ENCODE data around the gene RHBDL3. TPM values are rescaled to one million over a fixed set of nuclear protein-coding genes. Genes with fewer than 3 reads are reported as not detected.
A peak's percentile ranks its signal among the peaks of the same experiment; 100 is the strongest.

Gene RHBDL3
- polyA plus RNA-seq, 2 of the 4 experiments (the other 2 are of a cell fraction): 2.0 to 6.6 TPM

DNA sequence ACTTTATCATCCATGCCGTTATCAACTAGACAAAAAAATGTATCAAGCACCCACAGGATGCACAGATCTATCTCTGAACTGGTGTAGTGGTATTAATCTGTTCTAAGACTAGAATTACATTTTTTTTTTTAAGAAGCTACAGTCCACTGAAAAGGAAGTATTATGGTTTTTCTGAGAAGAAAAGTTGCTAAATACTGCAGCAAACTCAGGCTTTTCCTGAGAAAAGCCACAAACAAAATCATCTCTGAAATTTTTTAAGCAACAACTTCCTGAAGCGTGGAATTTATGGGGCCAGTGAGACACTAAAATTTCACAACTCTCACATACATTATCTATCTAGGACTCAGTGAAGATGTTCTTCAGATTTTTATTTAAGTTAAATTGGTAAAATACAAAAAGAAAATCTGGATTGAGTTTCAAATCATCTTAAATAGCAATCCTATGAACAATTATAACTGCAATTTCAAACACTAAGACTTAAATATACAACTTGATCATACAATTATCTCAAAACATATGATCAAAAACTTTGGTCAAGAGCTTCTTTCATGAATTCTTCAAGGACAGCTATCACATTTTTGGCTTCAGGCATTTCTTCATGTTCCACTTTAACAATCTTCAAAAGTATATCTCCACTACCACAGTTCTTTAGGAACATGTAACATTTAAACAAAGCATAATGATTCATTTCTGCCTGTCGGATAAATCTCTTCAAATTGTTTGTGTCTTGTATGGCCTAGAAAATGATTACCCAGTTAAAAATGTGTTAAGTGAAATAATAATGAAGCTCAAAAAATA is 65.8 kb downstream of the RHBDL3 start:
- TF ChIP-seq CBX8 (IDR thresholded peaks at IDR 0.05): no peak
- TF ChIP-seq CHD2 (IDR thresholded peaks at IDR 0.05; ENCODE audit: low read length, partially characterized antibody): no peak
- no peak for TF ChIP-seq FOSB (CRISPR knock-in tag; IDR thresholded peaks at IDR 0.05)
- TF ChIP-seq, protein P1, sequence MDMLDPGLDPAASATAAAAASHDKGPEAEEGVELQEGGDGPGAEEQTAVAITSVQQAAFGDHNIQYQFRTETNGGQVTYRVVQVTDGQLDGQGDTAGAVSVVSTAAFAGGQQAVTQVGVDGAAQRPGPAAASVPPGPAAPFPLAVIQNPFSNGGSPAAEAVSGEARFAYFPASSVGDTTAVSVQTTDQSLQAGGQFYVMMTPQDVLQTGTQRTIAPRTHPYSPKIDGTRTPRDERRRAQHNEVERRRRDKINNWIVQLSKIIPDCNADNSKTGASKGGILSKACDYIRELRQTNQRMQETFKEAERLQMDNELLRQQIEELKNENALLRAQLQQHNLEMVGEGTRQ (IDR thresholded peaks at IDR 0.05): no peak
- TF ChIP-seq FOSL2 (IDR thresholded peaks at IDR 0.05): no peak
- no peak for TF ChIP-seq FOSL2 (CRISPR knock-in tag; IDR thresholded peaks at IDR 0.05)
- no peak for TF ChIP-seq GATA3 (IDR thresholded peaks at IDR 0.05; ENCODE audit: borderline replicate concordance)
- no peak for TF ChIP-seq ZNF302 (CRISPR knock-in tag; IDR thresholded peaks at IDR 0.05)
- TF ChIP-seq, protein P2, sequence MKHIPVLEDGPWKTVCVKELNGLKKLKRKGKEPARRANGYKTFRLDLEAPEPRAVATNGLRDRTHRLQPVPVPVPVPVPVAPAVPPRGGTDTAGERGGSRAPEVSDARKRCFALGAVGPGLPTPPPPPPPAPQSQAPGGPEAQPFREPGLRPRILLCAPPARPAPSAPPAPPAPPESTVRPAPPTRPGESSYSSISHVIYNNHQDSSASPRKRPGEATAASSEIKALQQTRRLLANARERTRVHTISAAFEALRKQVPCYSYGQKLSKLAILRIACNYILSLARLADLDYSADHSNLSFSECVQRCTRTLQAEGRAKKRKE (CRISPR knock-in tag; IDR thresholded peaks at IDR 0.05; ENCODE audit: low read depth): no peak
- TF ChIP-seq HOXB5 (CRISPR knock-in tag; IDR thresholded peaks at IDR 0.05): no peak
- no peak for TF ChIP-seq EHMT2 (IDR thresholded peaks at IDR 0.05; ENCODE audit: low read depth)
- TF ChIP-seq, protein P3, sequence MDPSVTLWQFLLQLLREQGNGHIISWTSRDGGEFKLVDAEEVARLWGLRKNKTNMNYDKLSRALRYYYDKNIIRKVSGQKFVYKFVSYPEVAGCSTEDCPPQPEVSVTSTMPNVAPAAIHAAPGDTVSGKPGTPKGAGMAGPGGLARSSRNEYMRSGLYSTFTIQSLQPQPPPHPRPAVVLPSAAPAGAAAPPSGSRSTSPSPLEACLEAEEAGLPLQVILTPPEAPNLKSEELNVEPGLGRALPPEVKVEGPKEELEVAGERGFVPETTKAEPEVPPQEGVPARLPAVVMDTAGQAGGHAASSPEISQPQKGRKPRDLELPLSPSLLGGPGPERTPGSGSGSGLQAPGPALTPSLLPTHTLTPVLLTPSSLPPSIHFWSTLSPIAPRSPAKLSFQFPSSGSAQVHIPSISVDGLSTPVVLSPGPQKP (IDR thresholded peaks at IDR 0.05; ENCODE audit: low read depth, low read length): no peak
- TF ChIP-seq, protein P4, sequence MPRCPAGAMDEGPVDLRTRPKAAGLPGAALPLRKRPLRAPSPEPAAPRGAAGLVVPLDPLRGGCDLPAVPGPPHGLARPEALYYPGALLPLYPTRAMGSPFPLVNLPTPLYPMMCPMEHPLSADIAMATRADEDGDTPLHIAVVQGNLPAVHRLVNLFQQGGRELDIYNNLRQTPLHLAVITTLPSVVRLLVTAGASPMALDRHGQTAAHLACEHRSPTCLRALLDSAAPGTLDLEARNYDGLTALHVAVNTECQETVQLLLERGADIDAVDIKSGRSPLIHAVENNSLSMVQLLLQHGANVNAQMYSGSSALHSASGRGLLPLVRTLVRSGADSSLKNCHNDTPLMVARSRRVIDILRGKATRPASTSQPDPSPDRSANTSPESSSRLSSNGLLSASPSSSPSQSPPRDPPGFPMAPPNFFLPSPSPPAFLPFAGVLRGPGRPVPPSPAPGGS (IDR thresholded peaks at IDR 0.05): no peak
- ChIA-PET POLR2A (interaction anchor here (1.2 kb wide), 1 partner anchor 71 kb away, joined by 4 read pairs; no protein-coding TSS in a partner anchor), CTCF (interaction anchor here (0.8 to 3.6 kb wide), 6 partner anchors 8 to 79 kb away, joined by 3 to 35 read pairs (median 4); no protein-coding TSS in a partner anchor)
- H3K4me3 ChIP-seq: no peak overlapping the region
- DNase-seq (ENCODE audit: low read depth in 1 of 2, low spot score in 1 of 2): no peak
- WGBS (ENCODE audit: missing lambda C conversion rate): 92% methylated on average over 3 of the region's 3 CpGs
- H3K4me2 ChIP-seq: no peak overlapping the region
- peak; percentile 32 for FAIRE-seq
- H3K27ac ChIP-seq: no peak overlapping the region
- no peaks in the 10 kb centered on the region for H3K9me3 ChIP-seq
- ATAC-seq: no peak
- no peaks in the 10 kb centered on the region for H3K4me1 ChIP-seq

DNA sequence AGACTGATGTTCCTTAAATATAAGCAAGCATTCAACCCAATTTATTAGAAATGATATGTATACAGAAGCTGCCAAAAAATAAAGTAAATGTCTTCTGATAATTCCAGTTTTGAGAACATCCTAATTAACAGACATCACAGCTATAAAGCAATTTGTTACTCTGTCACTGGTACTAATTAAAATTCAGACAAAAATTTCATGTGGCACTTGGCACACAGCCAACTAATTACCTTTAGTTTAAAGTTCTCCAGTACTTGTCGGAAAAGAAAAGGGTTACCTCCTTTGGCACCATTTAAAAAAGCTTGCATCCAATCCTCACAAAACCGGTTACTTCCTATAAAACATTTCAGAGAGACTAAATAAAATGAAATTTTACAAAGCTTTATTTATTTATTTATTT is 67.6 kb downstream of the RHBDL3 start:
- ChIA-PET POLR2A (no interaction called here), CTCF (interaction anchor here (1.0 to 3.9 kb wide), 4 partner anchors 11 to 45 kb away, joined by 3 to 40 read pairs (median 5); no protein-coding TSS in a partner anchor)
- ATAC-seq (no peak), FAIRE-seq (peak; percentile 18), DNase-seq (ENCODE audit: low read depth in 1 of 2, low spot score in 1 of 2) (no peak)
- no peak overlapping the region for H3K27ac ChIP-seq
- 93% methylated on average over 2 of the region's 2 CpGs for WGBS (ENCODE audit: missing lambda C conversion rate)
- TF ChIP-seq CBX2 (IDR thresholded peaks at IDR 0.05; ENCODE audit: borderline replicate concordance, low read depth) (no peak), ZSCAN20 (CRISPR knock-in tag; IDR thresholded peaks at IDR 0.05) (no peak), RFX5 (IDR thresholded peaks at IDR 0.05) (no peak), CHD2 (IDR thresholded peaks at IDR 0.05; ENCODE audit: low read length, partially characterized antibody) (no peak), JUN (IDR thresholded peaks at IDR 0.05) (no peak), ZC3H11A (IDR thresholded peaks at IDR 0.05) (no peak), KDM1A (IDR thresholded peaks at IDR 0.05; ENCODE audit: low read depth) (no peak), ZFP36 (IDR thresholded peaks at IDR 0.05; ENCODE audit: borderline replicate concordance, partially characterized antibody) (no peak), HOXB13 (CRISPR knock-in tag; IDR thresholded peaks at IDR 0.05; ENCODE audit: low read depth) (no peak)
- TF ChIP-seq, protein P1 (IDR thresholded peaks at IDR 0.05): no peak
- TF ChIP-seq, protein P5, sequence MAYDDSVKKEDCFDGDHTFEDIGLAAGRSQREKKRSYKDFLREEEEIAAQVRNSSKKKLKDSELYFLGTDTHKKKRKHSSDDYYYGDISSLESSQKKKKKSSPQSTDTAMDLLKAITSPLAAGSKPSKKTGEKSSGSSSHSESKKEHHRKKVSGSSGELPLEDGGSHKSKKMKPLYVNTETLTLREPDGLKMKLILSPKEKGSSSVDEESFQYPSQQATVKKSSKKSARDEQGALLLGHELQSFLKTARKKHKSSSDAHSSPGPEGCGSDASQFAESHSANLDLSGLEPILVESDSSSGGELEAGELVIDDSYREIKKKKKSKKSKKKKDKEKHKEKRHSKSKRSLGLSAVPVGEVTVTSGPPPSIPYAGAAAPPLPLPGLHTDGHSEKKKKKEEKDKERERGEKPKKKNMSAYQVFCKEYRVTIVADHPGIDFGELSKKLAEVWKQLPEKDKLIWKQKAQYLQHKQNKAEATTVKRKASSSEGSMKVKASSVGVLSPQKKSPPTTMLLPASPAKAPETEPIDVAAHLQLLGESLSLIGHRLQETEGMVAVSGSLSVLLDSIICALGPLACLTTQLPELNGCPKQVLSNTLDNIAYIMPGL (CRISPR knock-in tag; IDR thresholded peaks at IDR 0.05; ENCODE audit: borderline replicate concordance): no peak
- TF ChIP-seq, protein P4 (IDR thresholded peaks at IDR 0.05): no peak
- no peak overlapping the region for H3K4me2 ChIP-seq
- no peak overlapping the region for H3K4me3 ChIP-seq
- H3K9me3 ChIP-seq: no peaks in the 10 kb centered on the region
- H3K4me1 ChIP-seq: no peaks in the 10 kb centered on the region

All from A549 (cell line).